ENCODE data around the gene GZMM.
A peak's percentile ranks its signal among the peaks of the same experiment; 100 is the strongest.

The GZMM gene

DNA sequence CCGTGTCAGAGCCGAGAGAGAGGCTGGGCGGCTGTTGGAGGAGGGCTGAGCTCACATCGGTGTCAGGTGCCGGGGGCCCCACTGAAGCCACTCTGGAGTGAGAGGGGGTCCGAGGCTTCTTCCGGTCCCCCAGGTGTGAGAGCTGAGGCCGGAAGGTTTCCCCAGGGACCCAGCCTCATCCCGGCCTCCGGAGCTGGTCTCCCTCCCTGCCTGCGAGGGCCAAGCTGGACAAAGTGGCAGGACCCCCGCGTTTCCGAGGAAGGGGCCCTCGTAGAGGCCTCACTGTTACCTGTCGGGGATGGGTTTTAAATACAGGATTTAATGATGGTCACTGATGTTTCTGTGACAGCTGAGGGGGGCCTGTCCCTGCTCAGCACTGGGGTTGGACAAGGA is 52.4 kb downstream of the GZMM start:
- POLR2A ChIA-PET: no interaction called here
- H3K36me3 ChIP-seq (ENCODE audit: control insufficient read depth in 2 of 2, insufficient read depth in 1 of 2, low read length in 2 of 2): no peaks in the 10 kb centered on the region
- H3K27ac ChIP-seq (ENCODE audit: extremely low read depth, low read depth, low read length): no peak overlapping the region
- no peak overlapping the region for H3K4me3 ChIP-seq (ENCODE audit: low read depth, low read length)
- TF ChIP-seq HOXA7 (CRISPR knock-in tag; IDR thresholded peaks at IDR 0.05; ENCODE audit: borderline replicate concordance) (no peak), ZNF580 (tag by site-specific recombination; IDR thresholded peaks at IDR 0.05) (no peak), ZNF530 (tag by site-specific recombination; IDR thresholded peaks at IDR 0.05; ENCODE audit: low read depth) (no peak), ZNF335 (tag by site-specific recombination; conservative IDR thresholded peaks at IDR 0.05) (no peak), ZNF514 (tag by site-specific recombination; IDR thresholded peaks at IDR 0.05) (no peak), ZNF621 (tag by site-specific recombination; IDR thresholded peaks at IDR 0.05) (no peak), ZNF394 (tag by site-specific recombination; IDR thresholded peaks at IDR 0.05; ENCODE audit: borderline replicate concordance) (no peak), ZNF292 (tag by site-specific recombination; IDR thresholded peaks at IDR 0.05; ENCODE audit: borderline replicate concordance, low read depth) (no peak)
- no peaks in the 10 kb centered on the region for H3K4me1 ChIP-seq (ENCODE audit: control insufficient read depth, insufficient read depth, low read length)
- H3K9me3 ChIP-seq (ENCODE audit: control insufficient read depth, insufficient read depth, low read depth, low read length): no peaks in the 10 kb centered on the region
- CTCF ChIA-PET: interaction anchor here (0.8 kb wide), 1 partner anchor 12 kb away, joined by 4 read pairs; no protein-coding TSS in a partner anchor

- Histone ChIP-seq H3K4me1 (ENCODE audit: control insufficient read depth, insufficient read depth, low read length) (no peaks in the 10 kb centered on the region), H3K9me3 (ENCODE audit: control insufficient read depth, insufficient read depth, low read depth, low read length) (no peaks in the 10 kb centered on the region), H3K27ac (ENCODE audit: extremely low read depth, low read depth, low read length) (no peak overlapping the region), H3K4me3 (ENCODE audit: low read depth, low read length) (no peak overlapping the region), H3K36me3 (ENCODE audit: control insufficient read depth in 2 of 2, insufficient read depth in 1 of 2, low read length in 2 of 2) (no peaks in the 10 kb centered on the region)
- TF ChIP-seq EGR2 (tag by site-specific recombination; IDR thresholded peaks at IDR 0.05; ENCODE audit: low read depth) (no peak), ZNF266 (tag by site-specific recombination; IDR thresholded peaks at IDR 0.05; ENCODE audit: low read depth) (no peak), ZSCAN30 (tag by site-specific recombination; IDR thresholded peaks at IDR 0.05) (no peak), ZNF561 (tag by site-specific recombination; IDR thresholded peaks at IDR 0.05; ENCODE audit: borderline replicate concordance) (no peak), ZNF558 (tag by site-specific recombination; IDR thresholded peaks at IDR 0.05) (no peak), ZNF626 (tag by site-specific recombination; IDR thresholded peaks at IDR 0.05) (no peak), ZNF473 (tag by site-specific recombination; IDR thresholded peaks at IDR 0.05) (no peak), ZNF621 (tag by site-specific recombination; IDR thresholded peaks at IDR 0.05) (no peak), TCF7L2 (IDR thresholded peaks at IDR 0.05; ENCODE audit: borderline replicate concordance, low read depth, low read length) (no peak)
- TF ChIP-seq, protein P1, sequence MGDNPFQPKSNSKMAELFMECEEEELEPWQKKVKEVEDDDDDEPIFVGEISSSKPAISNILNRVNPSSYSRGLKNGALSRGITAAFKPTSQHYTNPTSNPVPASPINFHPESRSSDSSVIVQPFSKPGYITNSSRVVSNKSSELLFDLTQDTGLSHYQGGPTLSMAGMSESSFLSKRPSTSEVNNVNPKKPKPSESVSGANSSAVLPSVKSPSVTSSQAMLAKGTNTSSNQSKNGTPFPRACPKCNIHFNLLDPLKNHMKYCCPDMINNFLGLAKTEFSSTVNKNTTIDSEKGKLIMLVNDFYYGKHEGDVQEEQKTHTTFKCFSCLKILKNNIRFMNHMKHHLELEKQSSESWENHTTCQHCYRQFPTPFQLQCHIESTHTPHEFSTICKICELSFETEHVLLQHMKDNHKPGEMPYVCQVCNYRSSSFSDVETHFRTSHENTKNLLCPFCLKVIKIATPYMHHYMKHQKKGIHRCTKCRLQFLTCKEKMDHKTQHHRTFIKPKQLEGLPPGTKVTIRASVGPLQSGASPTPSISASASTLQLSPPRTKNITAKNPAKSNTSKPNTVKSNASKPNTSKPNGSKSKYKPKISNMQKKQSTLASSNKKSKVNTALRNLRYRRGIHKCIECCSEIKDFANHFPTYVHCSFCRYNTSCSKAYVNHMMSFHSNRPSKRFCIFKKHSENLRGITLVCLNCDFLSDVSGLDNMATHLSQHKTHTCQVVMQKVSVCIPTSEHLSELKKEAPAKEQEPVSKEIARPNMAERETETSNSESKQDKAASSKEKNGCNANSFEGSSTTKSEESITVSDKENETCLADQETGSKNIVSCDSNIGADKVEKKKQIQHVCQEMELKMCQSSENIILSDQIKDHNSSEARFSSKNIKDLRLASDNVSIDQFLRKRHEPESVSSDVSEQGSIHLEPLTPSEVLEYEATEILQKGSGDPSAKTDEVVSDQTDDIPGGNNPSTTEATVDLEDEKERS (tag by site-specific recombination; IDR thresholded peaks at IDR 0.05): 0 out of 2 replicates have a peak, but pooled peaks have one; percentile 25
- TF ChIP-seq, protein P2, sequence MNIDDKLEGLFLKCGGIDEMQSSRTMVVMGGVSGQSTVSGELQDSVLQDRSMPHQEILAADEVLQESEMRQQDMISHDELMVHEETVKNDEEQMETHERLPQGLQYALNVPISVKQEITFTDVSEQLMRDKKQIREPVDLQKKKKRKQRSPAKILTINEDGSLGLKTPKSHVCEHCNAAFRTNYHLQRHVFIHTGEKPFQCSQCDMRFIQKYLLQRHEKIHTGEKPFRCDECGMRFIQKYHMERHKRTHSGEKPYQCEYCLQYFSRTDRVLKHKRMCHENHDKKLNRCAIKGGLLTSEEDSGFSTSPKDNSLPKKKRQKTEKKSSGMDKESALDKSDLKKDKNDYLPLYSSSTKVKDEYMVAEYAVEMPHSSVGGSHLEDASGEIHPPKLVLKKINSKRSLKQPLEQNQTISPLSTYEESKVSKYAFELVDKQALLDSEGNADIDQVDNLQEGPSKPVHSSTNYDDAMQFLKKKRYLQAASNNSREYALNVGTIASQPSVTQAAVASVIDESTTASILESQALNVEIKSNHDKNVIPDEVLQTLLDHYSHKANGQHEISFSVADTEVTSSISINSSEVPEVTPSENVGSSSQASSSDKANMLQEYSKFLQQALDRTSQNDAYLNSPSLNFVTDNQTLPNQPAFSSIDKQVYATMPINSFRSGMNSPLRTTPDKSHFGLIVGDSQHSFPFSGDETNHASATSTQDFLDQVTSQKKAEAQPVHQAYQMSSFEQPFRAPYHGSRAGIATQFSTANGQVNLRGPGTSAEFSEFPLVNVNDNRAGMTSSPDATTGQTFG (tag by site-specific recombination; IDR thresholded peaks at IDR 0.05; ENCODE audit: borderline replicate concordance): no peak
- TF ChIP-seq, protein P3, sequence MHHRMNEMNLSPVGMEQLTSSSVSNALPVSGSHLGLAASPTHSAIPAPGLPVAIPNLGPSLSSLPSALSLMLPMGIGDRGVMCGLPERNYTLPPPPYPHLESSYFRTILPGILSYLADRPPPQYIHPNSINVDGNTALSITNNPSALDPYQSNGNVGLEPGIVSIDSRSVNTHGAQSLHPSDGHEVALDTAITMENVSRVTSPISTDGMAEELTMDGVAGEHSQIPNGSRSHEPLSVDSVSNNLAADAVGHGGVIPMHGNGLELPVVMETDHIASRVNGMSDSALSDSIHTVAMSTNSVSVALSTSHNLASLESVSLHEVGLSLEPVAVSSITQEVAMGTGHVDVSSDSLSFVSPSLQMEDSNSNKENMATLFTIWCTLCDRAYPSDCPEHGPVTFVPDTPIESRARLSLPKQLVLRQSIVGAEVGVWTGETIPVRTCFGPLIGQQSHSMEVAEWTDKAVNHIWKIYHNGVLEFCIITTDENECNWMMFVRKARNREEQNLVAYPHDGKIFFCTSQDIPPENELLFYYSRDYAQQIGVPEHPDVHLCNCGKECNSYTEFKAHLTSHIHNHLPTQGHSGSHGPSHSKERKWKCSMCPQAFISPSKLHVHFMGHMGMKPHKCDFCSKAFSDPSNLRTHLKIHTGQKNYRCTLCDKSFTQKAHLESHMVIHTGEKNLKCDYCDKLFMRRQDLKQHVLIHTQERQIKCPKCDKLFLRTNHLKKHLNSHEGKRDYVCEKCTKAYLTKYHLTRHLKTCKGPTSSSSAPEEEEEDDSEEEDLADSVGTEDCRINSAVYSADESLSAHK (tag by site-specific recombination; IDR thresholded peaks at IDR 0.05): peak; percentile 100
- TF ChIP-seq, protein P4, sequence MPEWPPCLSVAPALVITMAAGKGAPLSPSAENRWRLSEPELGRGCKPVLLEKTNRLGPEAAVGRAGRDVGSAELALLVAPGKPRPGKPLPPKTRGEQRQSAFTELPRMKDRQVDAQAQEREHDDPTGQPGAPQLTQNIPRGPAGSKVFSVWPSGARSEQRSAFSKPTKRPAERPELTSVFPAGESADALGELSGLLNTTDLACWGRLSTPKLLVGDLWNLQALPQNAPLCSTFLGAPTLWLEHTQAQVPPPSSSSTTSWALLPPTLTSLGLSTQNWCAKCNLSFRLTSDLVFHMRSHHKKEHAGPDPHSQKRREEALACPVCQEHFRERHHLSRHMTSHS (tag by site-specific recombination; IDR thresholded peaks at IDR 0.05): no peak
- ChIA-PET POLR2A (interaction anchor here (0.6 kb wide), 1 partner anchor 321 kb away, joined by 3 read pairs; no protein-coding TSS in a partner anchor), CTCF (interaction anchor here (0.7 to 1.7 kb wide), 2 partner anchors 9 to 33 kb away, joined by 3 to 10 read pairs; no protein-coding TSS in a partner anchor)
These were observed 53.8 kb downstream of the GZMM start for GRCh38 chr19:597406-598315.
